Uterus (tissue), 4 donors: ENCODE data around the gene MSMP. TPM values are rescaled to one million over a fixed set of nuclear protein-coding genes. Genes with fewer than 3 reads are reported as not detected.

Experiments
- DNase-seq, 2 donors: peaks; one replicate each; pipeline ENCODE4 v3.0.0-alpha.2; 2019 to 2020
- H3K27ac ChIP-seq, 2 donors: fragments of 200-600 bp; sonication (generic); 1 replicate in 1 of 2; 2 replicates in 1 of 2; pipeline ENCODE4 v1.5.1; 2016 to 2018
- H3K27me3 ChIP-seq, 2 donors: fragments of 200-600 bp; sonication (generic); one replicate each; pipeline ENCODE4 v1.5.1; 2018 to 2019; ENCODE audit warnings: control low read depth in 1 of 2
- H3K36me3 ChIP-seq, 2 donors: fragments of 200-600 bp; sonication (generic); one replicate each; pipeline ENCODE4 v1.5.1; 2019; ENCODE audit warnings: control low read depth in 1 of 2
- H3K4me1 ChIP-seq, 2 donors: fragments of 200-600 bp; sonication (generic); one replicate each; pipeline ENCODE4 v1.5.1; 2018 to 2019; ENCODE audit warnings: control low read depth in 1 of 2
- H3K4me3 ChIP-seq, 2 donors: fragments of 200-600 bp; sonication (generic); 1 replicate in 1 of 2; 2 replicates in 1 of 2; pipeline ENCODE4 v1.5.1; 2018 to 2019; ENCODE audit warnings: mild to moderate bottlenecking in 1 of 2
- H3K9me3 ChIP-seq, 2 donors: fragments of 200-600 bp; sonication (generic); one replicate each; pipeline ENCODE4 v1.5.1; 2019; ENCODE audit warnings: control low read depth in 1 of 2
- POLR2A ChIP-seq, 2 donors: fragments of 450-650 bp; IDR thresholded peaks; one replicate each; pipeline ENCODE4 v1.6.1; 2016; ENCODE audit warnings: antibody characterized with exemption in 2 of 2, mild to moderate bottlenecking in 1 of 2, moderate library complexity in 1 of 2
- intact Hi-C: fragments of 100-400 bp; cut with DNase I; formaldehyde crosslinking; loops from one replicate; pipeline ENCODE4 v1.15.1; 2023; ENCODE audit warnings: low total_unique reads
- total RNA-seq, 4 donors: library from RNA; depleted of rRNA in 3 of 4; stranded (reverse); fragments of >200 nt in 3 of 4; gene quantifications; one replicate each; pipeline versions ENCODE4 v1.1.0 to v1.2.4, GENCODE V29; 2014 to 2023
- TF ChIP-seq, protein P1 (sequence below), 4 experiments: fragments of 200-600 bp in 2 of 4; fragments of 450-650 bp in 2 of 4; sonication (generic) in 2 of 4; IDR thresholded peaks; one replicate each; pipeline ENCODE4 v1.5.1; 2016 to 2019; ENCODE audit warnings: antibody characterized with exemption in 4 of 4, mild to moderate bottlenecking in 2 of 4, moderate library complexity in 1 of 4
- donor health status: DM: yes; HTN: yes; CAD: no.

Gene MSMP
- total RNA-seq, 4 donors from 2014 or later: not detected

DNA sequence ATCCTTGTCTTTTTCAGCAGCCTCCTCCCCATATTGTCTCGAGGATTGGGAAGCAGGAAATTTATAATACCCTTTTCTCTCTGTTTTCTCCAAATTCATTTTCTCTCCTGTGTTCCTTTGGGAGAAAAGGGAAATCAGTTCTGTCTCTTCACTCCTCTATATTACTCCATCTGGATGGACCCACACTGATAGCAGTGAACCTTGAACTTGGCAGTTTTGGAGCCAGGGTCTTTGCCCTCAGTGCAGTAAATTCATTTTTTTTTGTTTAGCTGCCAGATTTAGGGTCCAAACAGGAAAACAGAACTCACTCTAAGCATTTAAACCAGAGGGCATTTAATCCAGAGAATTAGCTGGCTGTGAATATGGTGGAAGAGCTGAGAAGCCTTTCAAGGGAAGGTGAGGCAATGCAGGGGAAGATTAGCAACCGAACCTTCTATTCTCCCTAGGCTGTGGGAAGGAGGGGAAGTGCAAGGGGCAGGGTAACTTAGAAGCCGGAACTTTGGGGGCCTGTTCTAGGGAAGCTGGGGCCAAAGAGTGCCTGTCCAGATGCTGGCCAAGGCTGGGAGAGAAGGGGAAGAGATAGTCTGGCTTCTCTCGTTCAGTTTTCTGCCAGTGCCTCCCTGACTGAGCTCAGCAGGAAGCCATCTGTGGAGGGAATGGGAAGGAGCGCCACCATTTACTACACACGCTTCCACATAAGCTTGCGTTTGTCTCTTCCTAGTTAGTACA, 21.0 kb upstream of the MSMP start:
- H3K4me1 ChIP-seq: no peaks in the 10 kb centered on the region
- no peaks in the 10 kb centered on the region for H3K27me3 ChIP-seq
- DNase-seq: no peak
- H3K27ac ChIP-seq: no peak overlapping the region
- no peaks in the 10 kb centered on the region for H3K36me3 ChIP-seq
- H3K9me3 ChIP-seq: no peaks in the 10 kb centered on the region
- no peak for TF ChIP-seq POLR2A (IDR thresholded peaks at IDR 0.05)
- TF ChIP-seq, protein P1, sequence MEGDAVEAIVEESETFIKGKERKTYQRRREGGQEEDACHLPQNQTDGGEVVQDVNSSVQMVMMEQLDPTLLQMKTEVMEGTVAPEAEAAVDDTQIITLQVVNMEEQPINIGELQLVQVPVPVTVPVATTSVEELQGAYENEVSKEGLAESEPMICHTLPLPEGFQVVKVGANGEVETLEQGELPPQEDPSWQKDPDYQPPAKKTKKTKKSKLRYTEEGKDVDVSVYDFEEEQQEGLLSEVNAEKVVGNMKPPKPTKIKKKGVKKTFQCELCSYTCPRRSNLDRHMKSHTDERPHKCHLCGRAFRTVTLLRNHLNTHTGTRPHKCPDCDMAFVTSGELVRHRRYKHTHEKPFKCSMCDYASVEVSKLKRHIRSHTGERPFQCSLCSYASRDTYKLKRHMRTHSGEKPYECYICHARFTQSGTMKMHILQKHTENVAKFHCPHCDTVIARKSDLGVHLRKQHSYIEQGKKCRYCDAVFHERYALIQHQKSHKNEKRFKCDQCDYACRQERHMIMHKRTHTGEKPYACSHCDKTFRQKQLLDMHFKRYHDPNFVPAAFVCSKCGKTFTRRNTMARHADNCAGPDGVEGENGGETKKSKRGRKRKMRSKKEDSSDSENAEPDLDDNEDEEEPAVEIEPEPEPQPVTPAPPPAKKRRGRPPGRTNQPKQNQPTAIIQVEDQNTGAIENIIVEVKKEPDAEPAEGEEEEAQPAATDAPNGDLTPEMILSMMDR (IDR thresholded peaks at IDR 0.05): no peak
- H3K4me3 ChIP-seq: no peak overlapping the region
- intact Hi-C loops: no loop called here

DNA sequence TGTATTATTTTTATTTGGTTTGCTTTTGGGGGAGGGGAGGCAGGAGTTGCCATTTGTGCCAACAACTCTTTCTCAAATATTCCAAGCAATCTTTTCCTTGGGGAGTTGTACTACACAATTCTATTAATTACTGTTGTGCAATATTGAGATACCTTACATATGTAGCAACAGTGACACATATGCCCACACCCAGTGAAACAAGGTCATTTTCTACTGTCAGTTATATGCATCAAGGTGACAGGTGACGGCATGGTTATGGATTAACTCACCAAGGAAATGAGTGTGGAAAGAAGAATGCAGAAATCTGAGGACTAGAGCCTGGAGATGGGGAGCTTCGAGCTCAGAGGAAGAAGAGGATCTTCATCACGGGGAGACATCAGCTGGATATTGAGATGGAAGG, 17.9 kb upstream of the MSMP start:
- no peak overlapping the region for H3K4me3 ChIP-seq
- no peak overlapping the region for H3K27ac ChIP-seq
- intact Hi-C loops: no loop called here
- no peak for TF ChIP-seq POLR2A (IDR thresholded peaks at IDR 0.05)
- TF ChIP-seq, protein P1 (IDR thresholded peaks at IDR 0.05): no peak
- H3K9me3 ChIP-seq: no peaks in the 10 kb centered on the region
- no peaks in the 10 kb centered on the region for H3K36me3 ChIP-seq
- DNase-seq: no peak
- no peaks in the 10 kb centered on the region for H3K27me3 ChIP-seq
- no peaks in the 10 kb centered on the region for H3K4me1 ChIP-seq

DNA sequence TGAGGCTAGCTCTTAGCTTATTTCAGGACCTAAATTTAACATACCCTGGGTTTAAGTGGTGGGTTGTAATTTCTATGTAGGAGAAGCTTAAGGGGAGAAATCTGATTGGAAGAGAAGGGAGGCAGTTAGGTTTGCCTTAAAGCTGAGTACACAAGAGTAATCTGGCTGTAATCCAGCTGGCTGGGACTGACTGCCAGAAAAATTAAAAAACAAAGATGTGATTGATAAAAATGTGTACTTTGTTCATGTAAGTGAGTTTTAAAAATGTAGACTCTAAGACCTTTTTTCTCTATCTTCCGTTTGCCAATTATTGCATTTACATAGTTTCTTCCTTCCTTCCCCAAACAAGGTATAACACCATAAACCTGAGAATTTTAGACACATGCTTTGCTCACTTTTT, 17.5 kb upstream of the MSMP start:
- H3K27ac ChIP-seq: peak overlapping the region in 1 of 2 donors; percentile 16
- no peak overlapping the region for H3K4me3 ChIP-seq
- no peaks in the 10 kb centered on the region for H3K9me3 ChIP-seq
- DNase-seq: no peak
- intact Hi-C loops: no loop called here
- H3K27me3 ChIP-seq: no peaks in the 10 kb centered on the region
- no peaks in the 10 kb centered on the region for H3K36me3 ChIP-seq
- no peaks in the 10 kb centered on the region for H3K4me1 ChIP-seq
- TF ChIP-seq, protein P1 (IDR thresholded peaks at IDR 0.05): no peak
- TF ChIP-seq POLR2A (IDR thresholded peaks at IDR 0.05): no peak

DNA sequence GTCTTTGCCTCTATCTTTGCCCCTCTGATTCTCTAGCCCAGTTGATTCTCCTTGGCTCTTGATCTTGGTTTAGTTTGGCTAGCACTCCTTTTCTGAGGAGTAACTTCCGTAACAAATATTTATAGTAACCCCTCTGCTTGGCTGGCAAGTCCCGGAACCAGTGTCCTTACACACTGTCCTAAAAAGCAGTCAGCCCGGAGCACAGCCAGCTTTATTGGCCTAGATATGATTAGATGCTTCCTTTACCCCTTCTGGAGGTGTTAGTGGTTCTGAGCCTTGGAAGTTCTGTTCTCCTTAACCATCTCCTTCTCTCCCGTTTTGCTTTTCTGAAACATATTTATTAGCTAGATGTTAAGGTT, 17.0 kb upstream of the MSMP start:
- H3K4me1 ChIP-seq: no peaks in the 10 kb centered on the region
- DNase-seq: no peak
- TF ChIP-seq POLR2A (IDR thresholded peaks at IDR 0.05): no peak
- TF ChIP-seq, protein P1 (IDR thresholded peaks at IDR 0.05): no peak
- H3K27me3 ChIP-seq: no peaks in the 10 kb centered on the region
- no peak overlapping the region for H3K4me3 ChIP-seq
- no peaks in the 10 kb centered on the region for H3K36me3 ChIP-seq
- intact Hi-C loops: no loop called here
- no peaks in the 10 kb centered on the region for H3K9me3 ChIP-seq
- H3K27ac ChIP-seq: peak overlapping the region in 1 of 2 donors; percentile 16

DNA sequence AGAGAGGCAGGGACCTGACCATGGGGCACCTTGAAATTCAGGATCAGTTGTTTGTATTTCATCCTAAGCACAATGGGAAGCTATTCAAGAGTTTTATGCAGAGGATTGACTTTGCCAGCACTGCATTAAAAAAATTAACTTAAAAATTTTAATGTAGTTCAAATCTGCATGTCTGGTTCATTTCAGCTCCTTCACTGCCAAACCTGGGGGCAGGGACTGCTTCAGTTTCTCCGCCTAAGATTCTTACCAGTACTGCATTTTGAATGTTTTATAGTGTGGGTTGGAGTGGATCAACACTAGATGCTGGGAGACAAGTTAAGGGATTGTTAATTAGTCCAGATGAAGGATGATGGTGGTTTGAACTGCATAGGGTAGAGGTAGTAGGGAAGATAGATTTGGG, 15.7 kb upstream of the MSMP start:
- intact Hi-C loops: no loop called here
- no peak for DNase-seq
- Histone ChIP-seq H3K9me3 (no peaks in the 10 kb centered on the region), H3K4me1 (no peaks in the 10 kb centered on the region), H3K4me3 (no peak overlapping the region), H3K36me3 (no peaks in the 10 kb centered on the region), H3K27me3 (no peaks in the 10 kb centered on the region), H3K27ac (no peak overlapping the region)
- TF ChIP-seq POLR2A (IDR thresholded peaks at IDR 0.05): no peak
- TF ChIP-seq, protein P1 (IDR thresholded peaks at IDR 0.05): no peak
